Stimulated activated naive CD4-positive, alpha-beta T cell treated with Interleukin-2 at 50 U/mL for 16 hours (primary cell): Measurements from ENCODE around the gene MOK.

Experiments used
- DNase-seq: peaks from one replicate; lab custom pipeline; 2025; lab: John Stamatoyannopoulos, UW

The MOK gene

DNA sequence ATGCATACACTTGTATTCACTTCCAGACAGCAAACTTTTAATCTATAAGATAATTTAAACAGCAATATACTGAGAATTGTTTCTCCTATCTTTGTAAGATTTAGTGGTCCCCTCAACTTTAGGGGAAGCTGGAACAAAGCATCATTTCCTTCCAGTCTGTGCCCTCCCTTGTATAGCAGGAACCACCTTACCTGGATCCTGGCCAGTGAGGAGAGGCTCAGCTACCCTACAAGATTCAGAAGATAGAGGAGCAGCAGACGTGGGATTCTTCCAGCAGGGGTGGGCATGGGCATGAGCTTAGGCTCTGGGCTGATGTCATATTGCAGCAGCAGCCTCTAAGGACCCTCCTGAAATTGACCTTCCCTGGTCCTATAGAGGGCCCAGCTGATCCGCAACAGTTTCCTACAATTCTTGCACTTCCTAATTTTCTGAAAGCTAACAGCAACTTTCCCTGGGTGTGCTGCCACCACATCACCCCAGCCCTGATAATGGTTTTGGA, 21.3 kb downstream of the MOK start:
- no peak for DNase-seq

DNA sequence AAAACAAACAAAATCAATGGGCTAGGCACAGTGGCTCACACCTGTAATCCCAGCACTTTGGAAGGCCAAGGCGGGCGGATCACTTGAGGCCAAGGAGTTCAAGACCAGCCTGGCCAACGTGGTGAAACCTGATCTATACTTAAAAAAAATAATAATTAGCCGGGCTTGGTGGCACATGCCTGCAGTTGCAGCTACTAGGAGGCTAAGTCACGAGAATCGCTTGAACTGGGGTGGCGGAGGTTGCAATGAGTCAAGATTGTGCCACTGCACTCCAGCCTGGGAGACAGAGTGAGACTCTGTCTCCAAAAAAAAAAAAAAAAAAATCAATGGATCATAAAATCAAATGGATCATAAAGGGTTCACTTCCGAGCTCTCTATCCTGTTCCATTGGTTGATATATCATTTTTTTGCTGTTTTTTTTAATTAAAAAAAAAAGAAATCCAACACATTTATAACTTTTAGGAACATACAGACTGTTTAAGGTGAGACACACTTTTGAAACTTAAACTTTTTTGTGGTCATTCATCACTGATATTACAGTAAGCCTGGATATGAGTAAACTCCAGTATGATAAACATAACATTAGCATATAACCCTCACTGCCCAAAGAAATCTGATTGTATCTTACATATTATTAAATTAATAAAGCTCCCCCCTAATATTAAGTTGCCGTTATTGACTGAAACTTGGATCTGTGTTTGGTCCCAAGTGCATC, 22.1 kb downstream of the MOK start:
- no peak for DNase-seq

- DNase-seq: no peak
These were observed 24.5 kb downstream of the MOK start for GRCh38 chr14:102280376-102280962.

GRCh38 chr14:102279688-102280348, 25.1 kb downstream of the MOK start:
- DNase-seq: no peak

GRCh38 chr14:102279282-102279681, 25.7 kb downstream of the MOK start:
- no peak for DNase-seq

GRCh38 chr14:102278631-102278935, 26.4 kb downstream of the MOK start:
- no peak for DNase-seq

DNA sequence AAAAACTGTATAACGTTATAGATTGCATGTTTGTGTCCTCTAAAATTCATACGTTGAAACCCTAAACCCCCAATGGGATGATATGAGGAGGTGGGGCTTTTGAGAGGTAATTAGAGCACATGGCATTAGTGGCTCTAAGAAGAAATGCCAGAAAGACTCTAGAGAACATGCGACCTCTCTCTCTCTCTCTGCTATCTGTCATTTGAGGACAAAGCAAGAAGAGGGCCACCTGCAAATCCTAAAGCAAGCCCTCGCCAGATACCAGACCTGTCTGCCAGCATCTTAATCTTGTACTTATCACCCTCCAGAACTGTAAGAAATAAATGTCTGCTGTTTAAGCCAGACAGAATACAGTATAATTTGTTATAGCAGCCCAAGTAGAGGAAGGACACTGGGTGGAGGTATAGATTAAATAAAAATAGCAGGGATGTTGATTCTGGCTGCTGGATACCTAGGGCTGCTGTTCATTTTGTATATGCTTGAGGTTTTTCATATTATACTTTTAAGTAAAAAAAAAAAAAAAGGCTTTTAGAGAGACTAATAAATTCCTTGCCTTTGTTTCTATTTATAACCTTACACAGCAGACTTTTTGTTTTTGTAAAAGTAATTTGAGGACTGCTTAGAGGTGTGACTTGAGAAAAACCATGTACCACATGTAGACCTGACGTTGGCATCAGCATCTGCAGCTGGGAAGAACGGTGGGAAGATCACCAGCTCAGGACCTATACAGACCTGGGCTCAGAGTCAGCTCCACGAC, 26.9 kb downstream of the MOK start:
- DNase-seq: no peak

DNA sequence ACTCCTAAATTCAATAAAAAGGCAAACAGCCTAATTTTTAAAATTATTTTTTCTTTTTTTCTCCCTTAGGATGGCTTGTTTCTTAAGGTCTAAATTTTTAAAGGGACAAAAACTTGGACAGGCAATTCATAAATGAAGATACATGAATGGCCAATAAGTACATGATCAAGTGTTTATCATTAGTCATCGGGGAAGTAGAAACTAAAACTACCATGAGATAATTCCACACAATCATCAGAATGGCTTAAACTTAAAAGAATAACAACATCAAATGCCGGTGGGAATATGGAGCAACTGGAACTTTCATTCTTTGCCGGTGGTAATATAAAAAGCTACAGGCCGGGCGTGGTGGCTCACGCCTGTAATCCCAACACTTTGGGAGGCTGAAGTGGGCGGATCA, 29.1 kb downstream of the MOK start:
- no peak for DNase-seq

GRCh38 chr14:102272392-102272791, 32.6 kb downstream of the MOK start:
- DNase-seq: no peak

- no peak for DNase-seq
These were observed 40.2 kb downstream of the MOK start for GRCh38 chr14:102264775-102265174.

- no peak for DNase-seq
These were observed 40.6 kb downstream of the MOK start for GRCh38 chr14:102264355-102264754.

DNA sequence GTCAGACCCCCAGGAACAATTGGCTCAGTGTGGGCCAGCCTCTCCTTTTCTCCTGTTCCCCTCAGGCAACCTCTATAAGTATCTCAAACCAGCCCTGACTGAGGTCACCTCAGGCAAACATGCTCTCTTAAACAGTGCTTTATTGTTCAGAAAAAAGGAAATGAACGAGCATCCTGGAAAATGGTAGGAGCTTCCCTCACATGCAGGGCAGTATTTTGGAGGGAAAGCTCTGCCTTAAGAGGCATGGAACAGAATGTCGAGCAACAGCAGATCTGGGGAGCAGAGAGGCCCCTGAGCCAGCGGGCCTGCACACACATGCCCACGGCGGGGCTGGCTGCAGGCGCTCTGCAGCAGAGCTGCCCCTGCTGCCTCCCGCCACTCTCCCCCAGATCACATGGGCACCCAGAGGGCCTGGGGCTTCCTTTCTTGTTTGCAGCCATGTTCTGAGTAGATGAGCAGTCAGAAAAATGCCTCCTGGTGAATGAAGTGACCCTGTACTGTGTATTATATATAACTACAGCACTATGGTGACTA, 42.0 kb downstream of the MOK start:
- no peak for DNase-seq

GRCh38 chr14:102258136-102258535, 46.8 kb downstream of the MOK start:
- DNase-seq: no peak

DNA sequence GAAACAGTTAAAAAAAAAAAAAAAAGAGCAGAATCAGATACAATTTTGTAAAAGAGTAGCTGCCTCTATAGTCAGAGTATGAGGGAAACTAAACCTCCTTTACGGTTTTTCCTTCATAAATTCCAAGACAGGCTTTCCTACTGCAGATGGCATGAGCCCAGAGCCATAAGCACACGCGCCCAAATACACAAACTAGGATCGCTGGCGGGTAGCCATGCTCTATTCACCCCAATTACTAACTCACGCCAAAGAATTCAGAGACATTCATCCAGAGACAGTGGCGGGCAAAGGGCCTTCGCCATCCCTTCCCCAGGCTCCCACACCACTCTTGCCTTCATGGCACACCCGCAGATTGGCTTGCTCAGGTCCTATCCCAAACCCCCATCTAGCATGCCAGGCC, 48.2 kb downstream of the MOK start:
- DNase-seq: no peak

DNA sequence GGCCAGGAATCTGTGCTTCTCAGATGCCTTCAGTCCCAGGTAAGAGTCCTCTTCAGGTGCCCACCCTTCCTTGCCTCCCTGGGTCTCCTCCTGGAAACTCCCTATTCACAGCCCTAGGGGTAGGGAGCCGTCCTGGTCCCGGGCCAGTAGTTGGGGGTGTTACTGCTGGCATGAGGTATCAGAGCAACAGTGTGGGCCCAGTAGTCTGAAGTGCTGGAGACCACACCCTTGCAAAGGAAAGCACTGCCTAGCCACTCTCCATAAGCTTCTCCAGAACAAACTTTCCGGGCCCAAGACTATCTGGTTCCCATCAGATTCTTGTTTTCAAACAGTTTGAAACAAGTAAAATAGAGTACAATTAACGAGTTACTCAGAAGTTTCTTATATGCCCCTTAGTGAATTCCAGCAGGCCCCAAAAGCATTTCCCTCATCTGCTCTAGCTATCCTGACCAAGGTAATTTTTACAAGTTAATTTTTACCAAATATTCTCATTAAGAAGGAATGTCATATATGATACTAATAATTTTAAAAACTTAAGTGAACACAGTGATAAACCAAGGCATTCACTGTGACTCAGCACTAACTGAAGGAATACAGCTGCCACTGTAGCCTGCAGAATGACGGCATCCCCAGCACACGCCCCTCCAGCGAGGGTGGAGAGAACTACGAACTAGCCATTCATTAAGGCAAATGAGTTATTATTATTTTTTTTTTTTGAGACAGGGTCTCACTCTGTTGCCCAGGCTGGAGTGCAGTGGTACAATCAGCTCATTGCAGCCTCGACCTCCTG, 49.4 kb downstream of the MOK start:
- no peak for DNase-seq

DNA sequence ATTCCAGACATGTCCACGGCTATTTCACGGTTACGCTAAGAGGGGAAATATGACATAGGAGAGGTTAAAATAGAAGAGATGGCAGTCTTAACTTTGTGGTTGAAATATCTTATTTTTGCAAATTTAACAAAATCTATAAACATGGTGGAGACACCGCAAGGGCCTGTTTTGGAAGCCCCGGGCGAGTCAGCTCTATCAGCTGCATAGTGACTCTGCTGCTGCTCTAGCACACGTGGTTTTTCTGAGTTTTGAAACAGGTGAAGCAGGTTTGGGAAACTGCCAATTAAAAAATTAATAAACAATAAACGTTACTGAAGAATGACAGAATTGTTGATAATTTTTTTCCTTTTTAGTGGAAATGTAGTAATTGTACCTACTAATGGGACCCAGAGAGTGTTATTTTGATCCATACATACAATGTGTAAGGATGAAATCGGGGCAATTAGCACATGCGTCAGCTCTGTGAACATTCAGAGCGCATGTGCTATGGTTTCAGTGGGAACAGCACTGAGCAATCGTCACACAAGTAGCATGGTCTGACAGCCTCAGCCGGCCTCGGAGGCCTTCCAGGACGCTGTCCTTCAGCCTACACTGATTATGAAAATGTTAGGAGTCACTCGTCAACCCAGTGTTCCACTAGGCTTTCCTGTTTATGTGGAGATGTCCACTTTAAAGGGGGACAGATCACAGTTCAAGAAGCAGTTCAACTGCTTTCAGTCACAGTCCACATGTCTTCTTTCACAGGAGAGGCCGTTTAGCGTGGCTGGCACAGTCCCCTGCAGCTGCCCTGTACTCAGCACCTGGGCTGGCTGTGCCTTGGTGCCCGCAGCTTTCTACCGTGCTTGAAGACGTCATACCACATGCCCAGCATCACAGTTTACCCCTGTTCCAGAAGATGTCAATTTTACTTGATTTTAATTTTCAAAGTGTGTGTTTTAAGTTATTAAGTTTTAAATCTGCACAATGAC, 51.8 kb downstream of the MOK start:
- no peak for DNase-seq

DNA sequence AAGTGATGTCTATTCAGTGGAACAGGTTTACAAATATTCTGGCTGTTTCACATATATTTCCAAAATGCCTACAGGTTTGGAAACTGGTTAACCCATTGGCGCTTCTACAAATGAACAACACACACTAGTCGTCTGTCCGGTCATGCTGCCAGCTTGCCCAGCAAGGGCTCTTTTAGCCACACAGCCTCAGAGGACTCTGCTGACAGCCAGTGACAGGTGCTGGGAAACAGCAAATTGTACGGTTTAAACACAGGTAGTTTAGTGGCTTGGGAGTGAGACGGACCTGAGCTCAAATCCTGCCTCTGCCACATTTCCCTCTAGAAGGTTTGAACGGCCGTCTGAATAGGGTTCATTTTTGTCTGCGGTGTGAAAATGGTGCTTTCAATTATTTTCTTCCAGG, 53.8 kb downstream of the MOK start:
- DNase-seq: no peak

- no peak for DNase-seq
These were observed 54.3 kb downstream of the MOK start for GRCh38 chr14:102250636-102251035.

GRCh38 chr14:102249981-102250380, 55.0 kb downstream of the MOK start:
- DNase-seq: no peak

- no peak for DNase-seq
These were observed 55.9 kb downstream of the MOK start for GRCh38 chr14:102249041-102249440.

GRCh38 chr14:102248121-102248520, 56.8 kb downstream of the MOK start:
- no peak for DNase-seq
